ENCODE data around the gene MRPL48. TPM values are rescaled to one million over a fixed set of nuclear protein-coding genes. Genes with fewer than 3 reads are reported as not detected.
A peak's percentile ranks its signal among the peaks of the same experiment; 100 is the strongest.

The MRPL48 gene
- total and polyA plus RNA-seq, 12 donors = 25.1 to 44.4 (median 32.7) TPM

DNA sequence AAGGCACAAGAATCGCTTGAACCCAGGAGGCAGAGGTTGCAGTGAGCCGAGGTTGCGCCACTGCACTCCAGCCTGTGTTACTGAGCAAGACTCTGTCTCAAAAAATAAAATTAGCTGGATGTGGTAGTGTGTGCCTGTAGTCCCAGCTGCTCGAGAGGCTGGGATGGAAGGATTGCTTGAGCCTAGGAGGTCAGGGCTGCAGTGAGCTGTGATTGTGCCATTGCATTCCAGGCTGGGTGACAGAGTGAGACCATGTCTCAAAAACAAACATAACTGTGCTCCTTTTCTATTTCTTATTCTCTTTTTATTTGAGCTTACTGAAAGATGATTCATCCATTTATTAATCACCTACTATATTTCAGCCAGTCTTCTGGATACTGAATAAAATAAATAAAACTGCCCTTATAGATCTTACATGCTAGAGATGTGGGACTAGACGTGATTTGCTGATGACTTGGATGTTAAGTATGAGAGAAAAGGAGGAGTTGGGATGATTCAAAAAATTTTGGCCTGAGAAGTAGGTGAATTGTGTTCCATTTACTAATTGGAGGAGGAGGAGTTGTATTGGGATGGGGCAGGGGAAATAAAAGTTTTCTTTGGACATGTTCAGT lies 107.2 kb downstream of the MRPL48 start:
- ATAC-seq (no peak), DNase-seq (no peak)
- intact Hi-C loops (cut with DNase I) = no loop called here
- Histone ChIP-seq H3K27me3 (no peaks in the 10 kb centered on the region), H3K27ac (no peak overlapping the region), H3K9me3 (no peaks in the 10 kb centered on the region), H3K4me3 (no peak overlapping the region), H3K36me3 (peaks cover 0 to 76% (median 12%) of the 10 kb centered on the region in 9 donors), H3K4me1 (no peaks in the 10 kb centered on the region)
- TF ChIP-seq, protein P1, sequence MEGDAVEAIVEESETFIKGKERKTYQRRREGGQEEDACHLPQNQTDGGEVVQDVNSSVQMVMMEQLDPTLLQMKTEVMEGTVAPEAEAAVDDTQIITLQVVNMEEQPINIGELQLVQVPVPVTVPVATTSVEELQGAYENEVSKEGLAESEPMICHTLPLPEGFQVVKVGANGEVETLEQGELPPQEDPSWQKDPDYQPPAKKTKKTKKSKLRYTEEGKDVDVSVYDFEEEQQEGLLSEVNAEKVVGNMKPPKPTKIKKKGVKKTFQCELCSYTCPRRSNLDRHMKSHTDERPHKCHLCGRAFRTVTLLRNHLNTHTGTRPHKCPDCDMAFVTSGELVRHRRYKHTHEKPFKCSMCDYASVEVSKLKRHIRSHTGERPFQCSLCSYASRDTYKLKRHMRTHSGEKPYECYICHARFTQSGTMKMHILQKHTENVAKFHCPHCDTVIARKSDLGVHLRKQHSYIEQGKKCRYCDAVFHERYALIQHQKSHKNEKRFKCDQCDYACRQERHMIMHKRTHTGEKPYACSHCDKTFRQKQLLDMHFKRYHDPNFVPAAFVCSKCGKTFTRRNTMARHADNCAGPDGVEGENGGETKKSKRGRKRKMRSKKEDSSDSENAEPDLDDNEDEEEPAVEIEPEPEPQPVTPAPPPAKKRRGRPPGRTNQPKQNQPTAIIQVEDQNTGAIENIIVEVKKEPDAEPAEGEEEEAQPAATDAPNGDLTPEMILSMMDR (IDR thresholded peaks at IDR 0.05) = no peak
- WGBS, 2 donors = 96 to 97% methylated on average over 5 of the region's 5 CpGs

DNA sequence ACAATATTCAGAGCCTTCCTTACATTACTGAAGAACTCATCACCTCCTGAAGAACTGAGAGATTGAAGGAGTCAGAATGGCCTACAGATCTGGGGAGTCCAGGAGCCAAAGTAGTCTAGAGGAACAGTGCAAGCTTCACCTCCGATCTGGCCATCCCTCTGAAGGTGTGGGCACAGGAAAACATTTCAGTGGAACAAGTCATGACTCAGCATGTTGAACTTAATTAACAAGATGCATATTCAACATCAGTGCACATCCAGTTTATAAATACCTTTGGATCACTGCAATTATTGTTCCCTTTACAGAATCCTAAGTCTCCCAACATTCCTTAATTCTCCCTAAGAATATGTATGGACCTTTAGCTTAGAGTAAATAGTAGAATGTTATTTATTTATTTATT lies 114.6 kb downstream of the MRPL48 start:
- Histone ChIP-seq H3K36me3 (peaks cover 0 to 85% (median 0%) of the 10 kb centered on the region in 9 donors), H3K27me3 (no peaks in the 10 kb centered on the region), H3K4me3 (no peak overlapping the region), H3K4me1 (peaks cover 0 to 6% (median 0%) of the 10 kb centered on the region in 9 donors), H3K27ac (no peak overlapping the region), H3K9me3 (no peaks in the 10 kb centered on the region)
- TF ChIP-seq, protein P1 (IDR thresholded peaks at IDR 0.05) = no peak
- 90 to 96% methylated on average over 1 of the region's 1 CpG for WGBS, 2 donors
- ATAC-seq (no peak), DNase-seq (no peak)
- intact Hi-C loops (cut with DNase I) = no loop called here

DNA sequence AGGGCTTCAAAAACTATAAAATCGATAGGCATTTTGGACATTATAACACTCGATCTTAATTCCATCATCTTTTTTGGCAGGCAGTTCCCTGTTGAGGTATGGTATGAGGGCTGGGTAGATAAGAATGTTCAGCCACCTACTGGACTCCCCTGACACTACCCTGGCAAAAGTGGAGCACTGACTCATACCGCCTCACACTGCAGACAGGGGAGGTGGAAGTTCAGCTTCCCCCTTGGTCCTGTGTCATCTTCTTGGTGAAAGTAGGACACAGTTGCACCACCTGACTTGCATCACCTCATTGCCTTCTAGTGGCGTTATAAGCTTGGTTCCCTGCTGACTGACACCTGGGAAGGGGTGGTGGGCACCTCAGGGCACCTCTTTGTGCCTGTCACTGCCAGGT lies 119.5 kb downstream of the MRPL48 start:
- Histone ChIP-seq H3K27me3 (no peaks in the 10 kb centered on the region), H3K4me1 (peaks cover 0 to 10% (median 0%) of the 10 kb centered on the region in 9 donors), H3K4me3 (no peak overlapping the region), H3K27ac (no peak overlapping the region), H3K36me3 (peaks cover 0 to 93% (median 20%) of the 10 kb centered on the region in 9 donors), H3K9me3 (no peaks in the 10 kb centered on the region)
- TF ChIP-seq, protein P1 (IDR thresholded peaks at IDR 0.05) = peak in 6 of 9 donors; percentile 22 to 38 (median 28)
- intact Hi-C loops (cut with DNase I) = no loop called here
- WGBS, 2 donors = 66 to 72% methylated on average over 4 of the region's 4 CpGs
- DNase-seq (peak in 1 of 2 donors; percentile 16), ATAC-seq (peak; percentile 49 to 99 (median 85))

DNA sequence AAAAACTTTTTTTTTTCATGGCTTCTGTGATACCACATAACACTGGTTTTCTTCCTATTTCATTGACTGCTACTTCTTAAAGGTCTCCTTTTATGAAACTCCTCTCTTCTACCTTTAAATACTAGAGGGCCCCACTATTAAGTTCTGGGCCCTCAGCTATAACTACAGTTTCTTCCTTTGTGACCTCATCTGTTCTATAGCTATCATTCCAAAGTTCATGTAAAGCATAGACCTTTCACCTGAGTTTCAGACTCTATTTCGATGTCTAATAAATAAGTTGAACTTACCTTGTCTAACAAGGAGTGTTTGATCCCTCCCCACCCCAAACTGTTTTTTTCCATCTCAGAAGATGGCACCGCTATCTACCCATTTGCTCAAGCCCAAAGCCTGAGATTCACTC lies 124.4 kb downstream of the MRPL48 start:
- no peak for DNase-seq
- TF ChIP-seq, protein P1 (IDR thresholded peaks at IDR 0.05) = no peak
- intact Hi-C loops (cut with DNase I) = no loop called here

More for the DNA sequence above, 124.4 kb downstream of the MRPL48 start:
- Histone ChIP-seq H3K27me3 (no peaks in the 10 kb centered on the region), H3K4me1 (peaks cover 0 to 7% (median 0%) of the 10 kb centered on the region in 9 donors), H3K9me3 (no peaks in the 10 kb centered on the region), H3K36me3 (peaks cover 0 to 95% (median 44%) of the 10 kb centered on the region in 9 donors), H3K4me3 (no peak overlapping the region), H3K27ac (no peak overlapping the region)
- ATAC-seq = no peak
- WGBS, 2 donors = 98 to 100% methylated on average over 2 of the region's 2 CpGs
